Colon (tissue), 2 donors: ENCODE measurements around the gene RSPH1.

Source experiments
- FAIRE-seq: peaks from 2 replicates; lab custom pipeline; 2012; peaks lifted over from hg19 to GRCh38; lab: Jason Lieb, UNC
- donor health status: control.
- donor health status: control.

RSPH1 gene

GRCh38 chr21:42465008-42465802, 30.8 kb downstream of the RSPH1 start:
- no peak for FAIRE-seq

- FAIRE-seq: no peak
Measured at GRCh38 chr21:42463861-42464515, 32.0 kb downstream of the RSPH1 start.

- peak; percentile 73 for FAIRE-seq
Measured at GRCh38 chr21:42461881-42462877, 33.8 kb downstream of the RSPH1 start.

- FAIRE-seq: no peak
Measured at GRCh38 chr21:42461185-42461520, 34.9 kb downstream of the RSPH1 start.

GRCh38 chr21:42460391-42461184, 35.4 kb downstream of the RSPH1 start:
- FAIRE-seq: no peak

GRCh38 chr21:42459546-42460215, 36.3 kb downstream of the RSPH1 start:
- no peak for FAIRE-seq

GRCh38 chr21:42459082-42459460, 37.0 kb downstream of the RSPH1 start:
- FAIRE-seq: no peak

- FAIRE-seq: no peak
Measured at GRCh38 chr21:42456457-42456856, 39.6 kb downstream of the RSPH1 start.

- FAIRE-seq: no peak
Measured at GRCh38 chr21:42455754-42456440, 40.1 kb downstream of the RSPH1 start.

GRCh38 chr21:42455196-42455595, 40.8 kb downstream of the RSPH1 start:
- FAIRE-seq: no peak

- no peak for FAIRE-seq
Measured at GRCh38 chr21:42454786-42455185, 41.2 kb downstream of the RSPH1 start.

- no peak for FAIRE-seq
Measured at GRCh38 chr21:42453986-42454570, 41.9 kb downstream of the RSPH1 start.

- FAIRE-seq: no peak
Measured at GRCh38 chr21:42453224-42453985, 42.6 kb downstream of the RSPH1 start.

GRCh38 chr21:42452401-42453223, 43.4 kb downstream of the RSPH1 start:
- FAIRE-seq: no peak

- FAIRE-seq: no peak
Measured at GRCh38 chr21:42451941-42452340, 44.1 kb downstream of the RSPH1 start.

GRCh38 chr21:42448686-42449085, 47.3 kb downstream of the RSPH1 start:
- no peak for FAIRE-seq

GRCh38 chr21:42447732-42448131, 48.3 kb downstream of the RSPH1 start:
- FAIRE-seq: no peak

GRCh38 chr21:42447182-42447581, 48.8 kb downstream of the RSPH1 start:
- FAIRE-seq: no peak

- no peak for FAIRE-seq
Measured at GRCh38 chr21:42446531-42446930, 49.5 kb downstream of the RSPH1 start.
